Activated T-cell treated with anti-CD3 and anti-CD28 coated beads for 24 hours (primary cell): ENCODE measurements around the gene KLHL36.
"Not testable (repeated sequence)": the region's sequence is repeated elsewhere in the genome, so short reads cannot be mapped to it uniquely, and the experiment has no call there.

Source experiments
- DNase-seq: peaks from one replicate; pipeline ENCODE4 v3.0.0-alpha.2; 2020; ENCODE audit warnings: low read depth

The KLHL36 gene

DNA sequence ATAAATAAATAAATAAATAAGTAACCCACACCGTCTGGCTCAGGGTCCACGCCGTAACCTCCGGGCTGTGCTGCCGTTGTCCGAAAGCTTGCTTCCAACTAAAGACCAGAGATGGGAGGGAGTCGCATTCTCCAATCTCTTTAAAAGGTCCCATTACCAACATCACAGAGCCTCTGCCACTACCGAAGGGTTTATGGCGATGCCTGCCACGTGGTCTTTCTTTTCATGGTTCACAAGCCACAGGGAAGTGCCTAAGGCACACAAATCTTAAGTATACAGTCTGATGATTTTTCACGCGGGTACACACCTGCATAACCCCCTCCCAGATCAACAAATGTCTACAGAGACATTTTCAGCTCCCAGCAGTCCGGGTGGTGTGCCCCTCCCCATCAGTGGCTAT, 31.8 kb upstream of the KLHL36 start:
- DNase-seq: no peak

DNA sequence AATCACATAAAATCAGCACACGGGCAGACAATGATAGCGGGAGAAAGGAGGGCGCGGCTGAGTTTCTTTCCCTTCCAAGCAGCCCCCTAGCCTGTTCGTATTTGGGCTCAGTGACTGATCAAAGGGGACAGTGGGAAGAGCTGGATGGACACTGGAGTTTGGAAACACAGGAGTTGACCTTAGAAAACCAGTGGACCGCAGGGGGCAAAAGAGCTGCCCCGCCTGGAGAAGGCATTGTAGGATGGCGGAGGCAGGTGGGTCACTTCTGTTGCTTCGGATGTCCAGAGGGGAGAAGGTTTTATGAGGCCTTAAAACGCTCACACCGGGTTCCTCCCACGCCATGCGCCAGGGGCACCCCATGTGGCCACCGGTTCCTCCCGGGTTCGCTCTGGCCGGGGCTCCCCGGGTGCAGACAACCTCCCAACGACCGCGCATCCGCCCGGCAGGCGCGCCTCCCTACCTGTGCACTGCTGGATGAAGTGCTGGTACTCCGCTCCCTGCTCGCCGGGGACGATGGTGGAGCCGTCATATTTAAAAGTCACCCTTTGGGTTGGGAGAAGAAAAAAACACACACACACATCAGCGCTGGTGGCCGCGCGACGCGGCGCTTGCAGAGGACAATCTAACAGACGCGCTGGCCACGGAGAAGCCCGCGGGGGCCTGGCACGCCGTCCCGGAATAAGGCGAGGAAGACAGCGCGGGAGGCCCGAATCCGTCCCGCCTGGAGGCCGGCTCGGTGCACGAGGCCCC, 31.1 kb upstream of the KLHL36 start:
- peak; percentile 44 for DNase-seq

DNA sequence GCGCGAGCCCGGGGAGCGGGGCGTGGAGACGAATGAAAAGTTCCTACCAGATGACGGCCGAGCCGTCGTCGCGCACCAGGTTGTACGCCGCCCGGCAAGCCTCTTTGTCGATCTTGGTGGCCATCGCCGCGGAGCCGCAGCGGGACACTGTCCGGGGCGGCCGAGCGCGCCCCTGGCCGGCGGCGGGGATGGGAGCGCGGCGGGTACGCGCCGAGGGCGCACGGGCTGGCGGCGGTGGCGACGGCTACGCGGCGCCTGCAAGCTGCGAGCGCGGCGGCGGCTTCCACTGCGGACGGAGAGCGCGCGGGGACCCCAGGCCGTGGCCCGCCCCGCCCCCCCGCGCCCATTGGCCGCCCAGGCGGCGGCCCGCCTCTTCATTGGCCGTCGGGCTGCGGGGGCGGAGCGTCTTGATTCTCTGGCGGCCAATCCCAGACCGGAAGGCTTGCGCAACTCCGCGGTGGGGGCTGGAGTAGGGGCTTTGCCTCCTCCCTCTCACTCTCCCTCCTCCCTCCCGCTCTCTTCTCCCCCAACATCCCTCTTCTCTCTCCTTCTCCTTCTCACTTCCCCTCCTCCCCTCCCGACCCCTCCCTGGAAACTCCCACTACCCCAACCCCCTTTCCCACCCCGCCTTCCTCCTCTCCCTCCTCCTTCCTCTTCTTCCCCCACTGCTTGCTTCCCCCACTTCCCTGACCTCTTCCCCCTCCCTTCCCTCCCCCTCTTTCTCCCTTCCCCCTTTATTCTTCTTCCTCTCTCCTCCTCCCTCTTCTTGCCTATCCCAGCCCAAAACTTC, 30.3 kb upstream of the KLHL36 start, which contains the start of gene COTL1:
COTL1 (minus strand) TSS at position 288 of the 790 bp plus-strand sequence; CDS start at position 124, 164 bp downstream.
- peak; percentile 93 for DNase-seq

DNA sequence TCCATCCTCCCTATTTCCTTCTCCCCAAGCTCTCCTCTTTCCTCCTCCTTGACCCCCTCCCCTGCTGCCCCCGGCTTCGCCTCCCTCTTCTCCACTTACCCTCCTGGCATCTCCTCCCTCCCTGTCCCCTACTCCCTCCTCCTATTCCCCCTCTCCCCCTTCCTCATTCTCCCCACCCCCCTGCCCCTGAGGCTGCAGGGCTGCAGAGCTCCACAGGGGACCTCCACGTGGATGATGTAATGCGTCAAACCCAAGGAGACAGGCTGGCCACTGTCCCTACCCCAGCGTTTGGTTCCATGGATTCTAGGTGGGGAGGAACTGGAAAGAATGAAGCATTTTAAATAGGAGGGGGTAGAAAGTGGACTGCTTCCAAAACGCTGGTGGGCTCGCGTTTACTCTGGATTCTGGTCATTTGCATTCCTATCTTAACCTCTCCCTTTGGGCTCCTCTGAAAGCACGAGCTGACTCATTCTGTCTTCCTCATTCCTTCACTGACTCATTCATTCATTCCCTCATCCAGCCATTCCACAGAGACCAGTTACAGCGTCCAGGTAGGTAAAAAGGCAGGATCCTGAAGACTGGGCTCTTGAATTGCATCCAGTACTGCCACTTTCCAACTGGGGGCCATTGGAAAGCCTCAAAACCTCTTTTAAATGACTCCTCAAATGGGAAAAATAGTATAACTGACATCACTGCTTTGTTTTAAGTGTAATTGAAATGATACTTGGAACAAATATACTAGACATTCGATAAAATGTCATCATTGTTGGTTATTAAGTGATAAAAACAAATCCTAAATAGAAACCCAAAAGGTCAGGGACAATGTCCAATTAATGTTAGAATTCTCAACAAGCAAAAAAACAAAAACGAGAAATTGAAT, 29.5 kb upstream of the KLHL36 start:
- DNase-seq: no peak

DNA sequence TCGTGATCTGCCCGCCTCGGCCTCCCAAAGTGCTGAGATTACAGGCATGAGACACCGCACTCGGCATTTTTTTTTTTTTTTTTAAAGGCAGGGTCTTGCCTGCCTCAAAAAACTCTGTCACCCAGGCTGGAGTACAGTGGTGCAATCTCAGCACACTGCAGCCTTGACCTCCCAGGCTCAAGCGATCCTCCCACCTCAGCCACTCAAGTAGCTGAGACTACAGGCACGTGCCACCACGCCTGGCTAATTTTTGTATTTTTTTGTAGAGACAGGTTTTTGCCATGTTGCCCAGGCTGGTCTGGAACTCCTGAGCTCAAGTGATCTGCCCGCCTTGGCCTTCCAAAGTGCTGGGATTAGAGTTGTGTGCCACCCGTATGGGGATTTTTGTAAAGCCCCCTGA, 27.4 kb upstream of the KLHL36 start:
- not testable (repeated sequence) for DNase-seq

DNA sequence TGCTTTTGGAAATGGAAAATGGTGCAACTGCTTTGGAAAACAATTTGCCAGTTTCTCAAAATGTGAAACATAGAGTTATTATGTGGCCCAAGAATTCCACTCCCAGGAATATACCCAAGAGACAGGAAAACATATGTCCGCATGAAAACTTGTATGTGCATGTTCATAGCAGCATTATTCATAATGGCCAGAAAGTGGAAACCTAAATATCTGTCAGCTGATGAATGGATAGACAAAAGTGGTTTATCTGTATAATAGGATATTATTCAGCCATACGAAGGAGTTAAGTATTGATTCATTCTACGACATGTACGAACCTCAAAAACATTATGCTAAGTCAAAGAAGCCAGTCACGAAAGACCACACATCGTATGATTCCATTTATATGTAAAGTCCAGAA, 22.8 kb upstream of the KLHL36 start:
- DNase-seq: no peak

DNA sequence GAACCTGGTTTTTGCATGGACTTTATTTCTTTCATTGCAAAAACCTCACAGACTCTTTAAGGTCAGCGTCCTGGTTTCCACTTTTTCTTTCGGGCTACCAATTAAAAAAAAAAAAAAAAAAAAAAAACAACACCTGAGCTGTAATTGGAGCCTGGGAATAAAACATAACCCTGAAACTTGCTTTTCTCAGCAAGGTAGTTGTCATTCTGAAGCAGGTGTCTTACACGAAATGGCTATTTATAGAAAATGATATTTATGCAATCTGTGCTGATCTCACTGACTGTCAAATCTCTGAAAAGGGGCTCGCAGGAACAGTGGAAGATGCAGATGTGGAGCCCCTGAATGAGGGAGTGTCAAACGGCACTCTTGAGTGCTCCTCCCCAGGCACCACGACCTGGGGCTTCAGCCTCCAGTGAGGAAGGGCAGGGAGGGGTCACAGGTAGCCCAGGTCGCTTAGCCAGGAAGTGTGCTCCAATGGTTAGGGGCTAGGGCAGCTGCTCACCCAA, 20.0 kb upstream of the KLHL36 start:
- no peak for DNase-seq

DNA sequence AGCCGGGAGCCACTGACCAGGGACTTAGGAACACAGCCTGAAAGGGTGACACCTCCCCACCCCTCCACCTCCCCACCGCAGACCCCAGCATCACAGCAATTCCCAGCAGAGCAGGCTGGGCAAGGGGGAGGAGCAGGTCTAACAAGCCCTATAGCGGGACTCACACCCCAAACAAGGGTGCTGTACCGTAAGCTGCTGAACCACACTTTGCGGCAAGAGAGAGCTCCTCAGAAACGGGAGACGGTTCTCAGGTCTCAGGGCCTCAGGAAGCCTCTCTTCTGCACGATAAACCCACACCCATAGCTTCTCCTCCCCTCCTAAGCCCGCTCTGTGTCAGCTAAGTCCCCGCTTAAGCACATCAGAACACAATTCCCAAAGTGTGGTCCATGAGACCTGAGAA, 18.7 kb upstream of the KLHL36 start:
- DNase-seq: no peak

DNA sequence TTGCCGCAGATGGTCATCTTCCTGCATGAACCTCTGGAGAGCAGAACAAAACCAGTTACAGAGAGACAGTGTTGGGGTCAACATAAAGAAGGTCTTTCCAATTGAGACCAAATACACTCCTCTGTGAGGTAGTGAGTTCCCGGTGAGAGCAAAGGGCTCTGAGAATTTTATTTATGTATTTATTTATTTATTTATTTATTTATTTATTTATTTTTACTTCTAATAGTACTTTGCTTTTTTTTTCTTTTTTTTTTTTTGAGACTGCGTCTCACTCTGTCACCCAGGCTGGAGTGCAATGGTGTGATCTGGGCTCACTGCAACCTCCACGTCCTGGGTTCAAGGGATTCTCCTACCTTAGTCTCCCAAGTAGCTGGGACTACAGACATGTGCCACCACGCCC, 18.3 kb upstream of the KLHL36 start:
- DNase-seq: no peak

DNA sequence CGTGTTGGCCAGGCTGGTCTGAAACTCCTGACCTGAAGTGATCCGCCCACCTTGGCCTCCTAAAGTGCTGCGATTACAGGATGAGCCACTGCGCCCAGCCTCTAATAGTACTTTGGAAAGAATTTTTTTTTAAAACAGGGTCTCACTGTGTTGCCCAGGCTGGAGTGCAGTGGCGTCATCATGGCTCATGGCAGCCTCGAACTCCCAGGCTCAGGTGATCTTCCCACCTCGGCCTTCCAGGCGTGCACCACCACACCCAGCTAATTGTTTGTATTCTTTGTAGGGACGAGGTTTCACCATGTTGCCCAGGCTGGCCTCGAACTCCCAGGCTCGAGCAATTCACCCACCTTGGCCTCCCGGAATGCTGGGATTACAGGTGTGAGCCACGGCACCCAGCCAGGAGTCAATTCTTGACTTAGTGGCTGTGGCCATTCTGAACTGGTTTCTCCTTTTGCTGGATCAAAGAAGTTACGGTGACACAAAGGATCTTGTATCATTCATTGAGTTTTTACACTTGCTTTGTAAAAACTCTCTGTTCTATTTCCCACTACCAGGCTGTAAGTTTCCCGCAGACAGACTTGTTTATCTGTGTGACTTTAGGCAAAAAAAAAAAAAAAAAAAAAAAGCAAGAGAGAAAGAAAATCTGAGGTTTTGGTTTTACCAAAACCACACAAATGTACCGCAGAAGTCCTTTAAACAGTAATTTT, 17.7 kb upstream of the KLHL36 start:
- DNase-seq: no peak

DNA sequence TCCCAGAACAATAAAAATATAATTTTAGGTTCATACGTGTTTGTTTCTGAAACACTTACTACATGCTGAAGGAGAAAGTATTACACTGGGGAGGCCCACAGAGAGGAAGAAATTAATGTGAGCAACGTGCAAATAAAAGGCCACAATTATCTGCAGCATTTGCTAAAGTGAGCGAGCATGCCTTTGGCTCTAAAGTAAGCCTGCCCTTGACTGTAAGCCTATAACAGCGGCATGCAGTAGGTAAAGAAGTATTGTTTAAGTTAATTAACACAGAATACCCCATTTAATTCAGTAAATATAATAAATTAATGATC, 17.2 kb upstream of the KLHL36 start:
- no peak for DNase-seq

DNA sequence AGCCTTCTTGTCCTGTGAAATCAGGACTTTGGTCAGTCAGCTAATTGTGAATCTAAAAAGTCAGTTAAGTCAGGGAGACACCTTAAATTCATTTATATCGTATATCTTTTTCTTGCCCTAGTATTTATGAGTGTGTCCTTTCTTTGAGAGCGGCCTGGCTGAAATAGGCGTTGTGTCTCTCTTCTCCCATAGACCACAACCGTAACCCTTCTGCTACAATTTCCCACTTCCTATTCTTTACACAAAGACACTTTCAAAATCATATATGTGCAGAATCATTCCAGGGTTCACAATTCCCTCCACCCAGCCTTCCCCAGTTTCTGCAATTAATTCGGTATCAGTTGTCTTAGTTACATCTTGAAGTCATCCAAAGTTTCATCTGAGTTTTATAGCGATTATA, 16.4 kb upstream of the KLHL36 start:
- DNase-seq: no peak

DNA sequence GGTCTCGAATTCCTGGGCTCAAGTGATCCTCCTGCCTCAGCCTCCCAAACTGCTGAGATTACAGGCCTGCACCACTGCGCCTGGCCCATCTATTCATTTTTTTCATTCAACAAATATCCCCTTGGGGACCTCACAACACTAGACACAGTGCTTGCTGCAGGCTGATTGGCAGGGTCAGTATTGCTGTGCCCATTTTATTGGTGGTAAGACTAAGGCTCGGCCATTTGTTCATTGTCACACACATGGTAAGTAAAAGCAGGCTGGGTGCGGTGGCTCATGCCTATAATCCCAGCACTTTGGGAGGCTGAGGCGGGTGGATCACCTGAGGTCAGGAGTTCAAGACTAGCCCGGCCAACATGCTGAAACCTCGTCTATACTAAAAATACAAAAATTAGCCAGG, 15.4 kb upstream of the KLHL36 start:
- not testable (repeated sequence) for DNase-seq

DNA sequence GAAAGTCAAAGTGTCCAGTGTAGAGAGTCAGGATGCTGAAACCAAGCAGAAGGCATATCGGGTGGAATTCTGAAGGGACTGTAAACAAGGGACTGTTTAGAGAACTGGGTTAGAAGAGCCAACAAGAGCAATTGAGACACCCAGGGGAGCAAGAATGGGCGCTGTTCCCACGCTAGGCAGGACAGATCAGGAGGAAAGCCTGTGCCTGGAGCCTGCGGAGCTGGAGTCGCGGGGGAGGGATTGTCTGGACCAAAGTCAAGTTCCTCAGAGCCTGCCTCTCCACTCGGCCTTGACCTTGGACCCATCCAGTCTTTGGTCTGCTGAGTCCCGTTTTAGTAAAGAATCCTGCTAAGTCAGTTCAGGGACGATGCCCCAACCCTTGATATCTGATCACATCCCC, 14.7 kb upstream of the KLHL36 start:
- no peak for DNase-seq

DNA sequence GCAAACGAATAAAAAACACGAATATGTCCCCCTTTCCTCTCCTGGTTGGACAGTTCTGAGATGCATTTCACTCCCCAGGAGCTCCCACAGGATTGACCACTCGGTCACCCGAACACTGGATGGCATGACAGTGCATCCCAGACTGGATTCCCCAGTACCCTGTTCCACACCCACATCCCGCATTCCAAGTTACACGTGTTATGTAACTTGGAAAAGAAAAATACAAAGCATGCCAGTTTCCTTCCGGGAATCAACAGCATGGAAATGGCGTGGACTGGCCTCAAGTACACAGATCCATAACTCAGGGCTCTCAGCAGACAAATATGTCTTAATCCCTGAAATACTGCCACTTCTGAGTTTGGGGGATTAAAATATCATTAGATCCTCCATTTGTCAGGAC, 12.6 kb upstream of the KLHL36 start:
- DNase-seq: no peak

DNA sequence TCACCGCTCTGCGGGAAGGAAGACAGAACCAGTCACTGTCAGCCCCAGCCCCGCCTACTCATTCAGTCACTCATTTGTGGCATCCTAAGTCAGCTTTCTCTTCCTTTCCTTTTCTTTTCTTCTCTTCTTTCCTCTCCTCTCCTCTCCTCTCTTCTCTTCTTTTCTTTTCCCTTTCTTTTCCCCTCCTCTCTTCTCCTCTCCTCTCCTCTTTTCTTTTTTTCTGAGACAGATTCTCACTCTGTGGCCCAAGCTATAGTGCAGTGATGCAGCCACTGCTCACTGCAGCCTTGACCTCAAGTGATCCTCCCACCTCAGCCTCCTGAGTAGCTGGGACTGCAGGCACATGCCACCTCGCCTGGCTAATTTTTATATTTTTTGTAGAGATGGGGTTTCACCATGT, 10.6 kb upstream of the KLHL36 start:
- no peak for DNase-seq

DNA sequence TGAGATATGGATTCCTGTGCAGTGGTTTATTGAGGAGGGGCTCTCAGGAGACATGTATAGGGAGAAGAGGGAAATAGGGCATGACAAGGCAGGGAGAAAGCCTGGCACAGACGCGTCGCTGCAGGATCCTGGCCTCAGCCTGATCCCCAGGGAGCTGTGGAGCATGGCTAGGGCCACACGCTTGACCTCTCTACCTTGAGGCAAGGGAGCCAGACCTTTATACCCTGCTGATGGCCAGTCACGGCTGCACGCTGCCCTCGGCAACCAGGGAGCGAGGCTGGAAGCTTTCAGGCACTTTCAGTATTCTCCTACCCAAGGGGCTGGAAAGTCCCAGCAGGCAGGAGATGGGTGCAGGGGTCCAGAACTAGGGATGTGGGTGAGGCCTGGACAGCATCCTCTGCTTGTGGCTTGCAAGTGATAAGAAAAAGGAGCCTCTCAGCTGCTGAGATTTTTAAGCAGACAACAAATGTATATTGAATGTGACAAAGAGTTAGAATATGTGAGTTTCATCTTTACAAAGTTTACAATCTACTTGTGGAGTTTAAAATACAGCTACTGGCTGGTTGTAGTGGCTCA, 10.0 kb upstream of the KLHL36 start:
- no peak for DNase-seq

DNA sequence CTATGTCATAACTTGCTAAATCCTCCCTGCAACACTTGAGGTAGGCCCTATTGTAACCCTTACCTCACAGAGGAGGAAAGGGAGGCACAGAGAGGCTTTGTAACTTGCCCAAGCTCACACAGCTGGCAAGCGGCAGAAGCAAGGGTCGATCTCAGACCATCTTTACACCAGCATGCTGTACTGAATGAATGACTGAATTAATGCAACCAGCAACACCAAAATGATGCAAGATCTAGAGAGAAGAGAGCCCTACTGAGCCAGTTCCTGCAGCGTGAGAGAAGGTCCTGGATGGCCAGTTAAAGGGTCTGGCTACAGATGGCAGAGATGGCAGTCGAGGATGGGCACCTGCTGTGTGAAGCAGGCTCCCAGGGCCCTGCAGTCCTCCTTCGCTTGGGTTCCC, 8.2 kb upstream of the KLHL36 start:
- DNase-seq: no peak

DNA sequence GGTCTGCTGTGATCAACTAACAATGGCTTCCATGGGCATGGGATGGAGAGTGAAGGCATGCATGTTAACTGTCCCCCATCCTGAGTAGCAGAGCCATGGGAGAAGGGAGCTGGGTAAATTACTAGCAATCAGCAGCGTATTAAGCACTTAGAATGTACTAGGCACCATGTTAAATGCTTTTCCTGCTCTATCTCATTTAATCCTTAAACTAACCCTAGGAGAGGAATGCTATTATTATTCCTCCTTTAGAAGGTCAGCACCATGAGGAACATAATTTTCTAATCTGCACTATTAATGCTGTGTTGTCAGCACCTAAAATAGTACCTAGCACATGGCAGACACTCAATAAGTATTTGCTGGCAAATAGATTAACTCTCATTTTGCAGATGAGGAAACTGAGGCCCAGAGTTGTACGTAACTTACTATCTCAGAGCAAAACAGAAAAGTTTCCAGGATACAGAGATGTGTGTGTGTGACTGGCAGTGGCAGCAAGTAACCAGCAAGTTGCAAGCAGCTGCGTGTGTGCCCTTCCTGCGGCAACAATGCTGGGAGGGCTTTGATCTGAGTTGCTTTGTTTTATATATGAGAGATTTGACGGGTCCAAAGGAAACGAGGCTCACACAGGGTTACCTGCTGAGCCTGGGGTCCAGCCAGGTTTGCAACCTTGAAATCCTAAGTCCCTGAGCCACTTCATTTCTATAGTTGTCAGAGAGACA, 6.5 kb upstream of the KLHL36 start:
- DNase-seq: no peak

DNA sequence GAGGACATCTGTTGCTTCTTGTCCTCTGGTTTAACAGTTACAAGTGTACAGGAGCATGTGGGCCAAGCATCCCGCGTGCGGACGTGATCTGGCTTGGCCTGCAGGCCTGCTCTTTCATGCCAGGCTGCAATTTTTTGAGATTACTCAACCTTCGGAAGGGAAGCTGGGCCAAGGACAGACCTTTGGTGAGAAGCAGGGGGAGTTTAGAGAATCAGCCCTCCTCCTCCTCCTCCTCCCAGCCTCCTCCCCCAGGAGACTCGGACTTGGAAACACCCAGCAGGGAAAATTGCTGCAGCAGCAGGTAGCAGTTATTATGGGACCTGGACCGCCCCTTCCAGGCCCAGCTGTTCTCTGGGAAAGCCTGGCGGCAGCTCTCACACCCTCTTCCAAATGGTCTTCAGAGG, 5.1 kb upstream of the KLHL36 start:
- no peak for DNase-seq

DNA sequence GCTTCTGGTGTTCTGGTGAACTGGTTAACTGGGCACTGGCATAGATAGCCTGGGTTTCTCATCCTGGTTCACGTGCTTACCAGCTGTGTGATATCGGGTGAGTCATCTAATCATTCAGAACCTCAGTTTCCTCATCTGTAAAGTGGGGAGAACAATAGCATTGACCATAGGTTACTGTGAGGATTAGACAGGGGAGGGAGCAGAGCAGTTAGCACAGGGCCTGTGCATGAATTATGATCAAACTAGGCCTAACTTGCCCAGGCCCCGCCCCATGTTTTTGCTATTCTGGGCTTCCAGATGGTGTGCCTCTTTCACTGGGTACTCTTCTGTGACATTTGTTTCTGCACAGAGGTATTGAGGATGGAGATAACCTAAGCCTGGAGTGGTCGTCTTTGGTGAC, 4.6 kb upstream of the KLHL36 start:
- no peak for DNase-seq
